GM12878 (cell line): Measurements from ENCODE around the gene TUB. TPM values are rescaled to one million over a fixed set of nuclear protein-coding genes. Genes with fewer than 3 reads are reported as not detected.

Experiments used
- ATAC-seq: fragments of 200-7000 bp; cut with Tn5 transposase; 3 replicates; pipeline ENCODE4 v1.9.1; 2020; ENCODE audit warnings: mild to moderate bottlenecking, moderate library complexity
- BruUV-seq: library from RNA; stranded (reverse); fragments of 400-500 nt; replicated peaks from 2 replicates; lab custom pipeline; 2021; lab: Mats Ljungman, UMichigan
- CTCF ChIA-PET: fragments of 300-600 bp; sonication (Branson Sonifier 250); formaldehyde crosslinking; extraction: SDS; loops from one replicate; lab custom pipeline; 2021; ENCODE audit warnings: inconsistent platforms; lab: Yijun Ruan, JAX
- POLR2A ChIA-PET: fragments of 350-600 bp; formaldehyde crosslinking; extraction: SDS; loops from one replicate; lab custom pipeline; 2021; ENCODE audit warnings: inconsistent platforms; lab: Charles Lee
- RAD21 ChIA-PET: fragments of 300-600 bp; sonication (Branson Sonifier 250); formaldehyde crosslinking; loops from one replicate; lab custom pipeline; 2023; ENCODE audit warnings: antibody characterized with exemption; ENCODE audit not compliant: unreplicated experiment; lab: Charles Lee
- SMC1A ChIA-PET: fragments of 300-600 bp; sonication (Branson Sonifier 250); formaldehyde crosslinking; loops from one replicate; lab custom pipeline; 2023; ENCODE audit not compliant: unreplicated experiment, uncharacterized antibody; lab: Charles Lee
- DNase-seq: peaks from one replicate; pipeline ENCODE4 v3.0.0-alpha.2; 2011; ENCODE audit warnings: low read depth, low spot score
- FAIRE-seq: peaks from 3 replicates; lab custom pipeline; 2011; peaks lifted over from hg19 to GRCh38; lab: Jason Lieb, UNC
- H2AFZ ChIP-seq: 2 replicates; pipeline ENCODE4 v1.6.0; 2011; ENCODE audit warnings: low read depth, low read length, control low read depth; ENCODE audit not compliant: control insufficient read depth
- H3K27ac ChIP-seq: 2 replicates; pipeline ENCODE4 v1.5.1; 2011; ENCODE audit warnings: control low read depth; ENCODE audit not compliant: control insufficient read depth, insufficient read depth
- H3K27me3 ChIP-seq, 2 experiments: replicated peaks in 1 of 2; 2 replicates each; pipeline versions ENCODE4 v1.6.0 to v1.6.1; 2011; ENCODE audit warnings: low read length in 1 of 2; ENCODE audit not compliant: control insufficient read depth in 2 of 2, insufficient read depth in 2 of 2
- H3K36me3 ChIP-seq, 2 experiments: 2 replicates each; pipeline ENCODE4 v1.5.1; 2011; ENCODE audit warnings: low read length in 1 of 2; ENCODE audit not compliant: control insufficient read depth in 2 of 2, insufficient read depth in 2 of 2
- H3K4me1 ChIP-seq: 2 replicates; pipeline ENCODE4 v1.6.1; 2011; ENCODE audit warnings: mild to moderate bottlenecking, low read length, moderate library complexity, mixed read lengths; ENCODE audit not compliant: control insufficient read depth, insufficient read depth
- H3K4me2 ChIP-seq: 2 replicates; pipeline ENCODE4 v1.6.0; 2011; ENCODE audit warnings: control low read depth; ENCODE audit not compliant: control insufficient read depth, insufficient read depth
- H3K4me3 ChIP-seq: fragments of 200-600 bp; sonication (generic); 2 replicates; pipeline ENCODE4 v1.5.1; 2016
- H3K79me2 ChIP-seq: 2 replicates; pipeline ENCODE4 v1.6.0; 2011; ENCODE audit warnings: low read length; ENCODE audit not compliant: control insufficient read depth, insufficient read depth
- H3K9ac ChIP-seq: 2 replicates; pipeline ENCODE4 v1.8.0; 2011; ENCODE audit warnings: low read length, control low read depth, mixed read lengths; ENCODE audit not compliant: control insufficient read depth, insufficient read depth
- H3K9me3 ChIP-seq: replicated peaks from 3 replicates; pipeline ENCODE4 v1.5.1; 2011; ENCODE audit warnings: mild to moderate bottlenecking, low read length; ENCODE audit not compliant: control insufficient read depth, insufficient read depth
- H4K20me1 ChIP-seq: 2 replicates; pipeline ENCODE4 v1.6.0; 2011; ENCODE audit not compliant: control insufficient read depth, insufficient read depth
- CBX5 ChIP-seq: sonication (generic); IDR thresholded peaks from 2 replicates; pipeline ENCODE4 v1.6.1; 2016; ENCODE audit warnings: low read depth, moderate library complexity, mild to moderate bottlenecking, inconsistent platforms
- CREM ChIP-seq: IDR thresholded peaks from 2 replicates; pipeline ENCODE4 v1.6.1; 2014; ENCODE audit warnings: antibody characterized with exemption, low read depth
- FOXK2 ChIP-seq: fragments of 450-650 bp; IDR thresholded peaks from 2 replicates; pipeline ENCODE4 v1.6.1; 2017; ENCODE audit warnings: mild to moderate bottlenecking, moderate library complexity
- NFIC ChIP-seq: IDR thresholded peaks from 2 replicates; pipeline ENCODE4 v1.6.1; 2012; ENCODE audit warnings: low read depth, mild to moderate bottlenecking, inconsistent platforms, low read length, moderate library complexity
- SPI1 ChIP-seq: IDR thresholded peaks from 2 replicates; pipeline ENCODE4 v1.6.1; 2011; ENCODE audit warnings: low read depth, mild to moderate bottlenecking, low read length, moderate library complexity, borderline replicate concordance; ENCODE audit not compliant: insufficient read depth
- ZNF622 ChIP-seq: fragments of 450-650 bp; IDR thresholded peaks from 2 replicates; pipeline ENCODE4 v1.6.1; 2017; ENCODE audit warnings: mild to moderate bottlenecking, inconsistent platforms
- WGBS: methylation state at CpG from one replicate; pipeline ENCODE4 v1.1.6; 2016; ENCODE audit warnings: low lambda C conversion rate; ENCODE audit not compliant: insufficient replicate concordance, insufficient coverage; ENCODE audit errors: missing lambda C conversion rate; 5-methylcytosine and 5-hydroxymethylcytosine counted together
- in situ Hi-C: fragments of 300-500 bp; cut with MboI; formaldehyde crosslinking; loops from 9 replicates; pipeline ENCODE4 v1.14.3; 2018; ENCODE audit warnings: mixed read lengths
- intact Hi-C: fragments of 100-400 bp; cut with micrococcal nuclease; formaldehyde crosslinking; loops from one replicate; pipeline ENCODE4 v1.14.2; 2022; ENCODE audit not compliant: unreplicated experiment
- polyA plus RNA-seq, 11 experiments: library from polyadenylated mRNA; depleted of rRNA in 4 of 11; unstranded in 6 of 11; stranded (reverse) in 5 of 11; fragments of >200 nt; fragmentation: Nextera tagmentation in 4 of 11; fragmentation: Illumina TruSeq in 1 of 11; extraction: Ambion mirVana in 4 of 11; extraction: Trizol in 1 of 11; gene quantifications; 1 replicate in 1 of 11; 2 replicates in 10 of 11; pipeline versions ENCODE4 v1.2.1 to v1.2.3, GENCODE V29; 2011 to 2016; ENCODE audit warnings: inconsistent platforms in 2 of 11, missing spikeins in 2 of 11, low read depth in 1 of 11
- total RNA-seq, 4 experiments: library from RNA; depleted of rRNA in 3 of 4; stranded (reverse); fragments of >200 nt in 3 of 4; fragmentation: Illumina TruSeq in 1 of 4; extraction: Trizol in 1 of 4; gene quantifications; 2 replicates each; pipeline versions ENCODE4 v1.2.1 to v1.2.3, GENCODE V29; 2013 to 2021
- TF ChIP-seq, protein P1 (sequence below): fragments of 450-650 bp; IDR thresholded peaks from 2 replicates; pipeline ENCODE4 v1.6.1; 2018; ENCODE audit warnings: borderline replicate concordance, mild to moderate bottlenecking; ENCODE audit not compliant: partially characterized antibody
- TF ChIP-seq, protein P2 (sequence below): IDR thresholded peaks from 2 replicates; pipeline ENCODE4 v1.6.1; 2011; ENCODE audit warnings: low read depth, mild to moderate bottlenecking, low read length, moderate library complexity, borderline replicate concordance; ENCODE audit errors: extremely low read depth
- TF ChIP-seq, protein P3 (sequence below): fragments of 450-650 bp; IDR thresholded peaks from 2 replicates; pipeline ENCODE4 v1.6.1; 2017; ENCODE audit warnings: borderline replicate concordance

Gene TUB
- total and polyA plus RNA-seq, 10 of the 15 experiments (the other 5 are each of a cell fraction or from before 2014, with no cell fraction given), result 0.01 to 0.06 (median 0.03) TPM; not detected in 6

DNA sequence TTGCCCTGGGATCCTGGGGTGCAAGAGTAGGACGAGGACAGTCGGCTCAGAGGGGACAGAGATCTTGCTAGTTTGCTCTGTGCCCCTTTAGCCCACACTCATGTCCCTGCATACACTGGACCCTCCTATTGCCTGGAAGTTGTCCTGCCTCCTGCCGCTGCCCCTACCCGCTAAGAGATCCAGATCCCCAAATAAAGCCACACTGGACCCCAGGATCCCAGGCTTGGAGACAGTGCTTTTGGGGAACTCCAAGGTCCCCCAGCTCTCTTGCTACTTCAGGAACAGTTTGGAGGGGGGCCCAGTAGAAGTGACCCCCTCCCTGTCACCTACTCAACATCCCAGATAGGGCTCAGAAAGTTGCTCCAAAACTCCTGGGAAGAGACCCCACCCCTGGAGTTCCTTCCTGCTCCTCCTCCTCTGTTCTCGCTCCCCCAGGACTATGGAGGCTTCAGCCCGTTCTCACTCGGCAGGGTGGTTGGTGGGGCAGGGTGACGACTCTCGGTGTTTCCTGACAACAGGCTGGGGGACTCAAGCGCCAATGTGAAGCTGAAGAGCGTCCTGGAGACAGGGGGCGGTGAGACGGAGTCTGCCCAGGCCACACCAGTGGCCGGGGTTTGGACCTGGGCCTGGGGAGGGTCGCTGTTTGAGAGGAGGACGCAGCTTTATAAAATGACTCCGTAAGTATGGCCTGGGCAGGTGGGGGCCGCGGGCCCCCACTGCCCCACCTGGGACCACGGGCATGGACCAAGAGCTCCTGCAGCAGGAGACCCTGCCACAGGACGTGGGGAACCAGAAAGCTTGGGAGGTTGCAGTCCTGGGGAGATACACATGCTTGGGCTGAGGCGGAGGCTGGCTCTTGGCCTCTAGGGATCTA lies 19.2 kb upstream of the TUB start (continued):
- no peak for TF ChIP-seq CBX5
- TF ChIP-seq, protein P1, sequence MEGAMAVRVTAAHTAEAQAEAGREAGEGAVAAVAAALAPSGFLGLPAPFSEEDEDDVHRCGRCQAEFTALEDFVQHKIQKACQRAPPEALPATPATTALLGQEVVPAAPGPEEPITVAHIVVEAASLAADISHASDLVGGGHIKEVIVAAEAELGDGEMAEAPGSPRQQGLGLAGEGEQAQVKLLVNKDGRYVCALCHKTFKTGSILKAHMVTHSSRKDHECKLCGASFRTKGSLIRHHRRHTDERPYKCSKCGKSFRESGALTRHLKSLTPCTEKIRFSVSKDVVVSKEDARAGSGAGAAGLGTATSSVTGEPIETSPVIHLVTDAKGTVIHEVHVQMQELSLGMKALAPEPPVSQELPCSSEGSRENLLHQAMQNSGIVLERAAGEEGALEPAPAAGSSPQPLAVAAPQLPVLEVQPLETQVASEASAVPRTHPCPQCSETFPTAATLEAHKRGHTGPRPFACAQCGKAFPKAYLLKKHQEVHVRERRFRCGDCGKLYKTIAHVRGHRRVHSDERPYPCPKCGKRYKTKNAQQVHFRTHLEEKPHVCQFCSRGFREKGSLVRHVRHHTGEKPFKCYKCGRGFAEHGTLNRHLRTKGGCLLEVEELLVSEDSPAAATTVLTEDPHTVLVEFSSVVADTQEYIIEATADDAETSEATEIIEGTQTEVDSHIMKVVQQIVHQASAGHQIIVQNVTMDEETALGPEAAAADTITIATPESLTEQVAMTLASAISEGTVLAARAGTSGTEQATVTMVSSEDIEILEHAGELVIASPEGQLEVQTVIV, result no peak

DNA sequence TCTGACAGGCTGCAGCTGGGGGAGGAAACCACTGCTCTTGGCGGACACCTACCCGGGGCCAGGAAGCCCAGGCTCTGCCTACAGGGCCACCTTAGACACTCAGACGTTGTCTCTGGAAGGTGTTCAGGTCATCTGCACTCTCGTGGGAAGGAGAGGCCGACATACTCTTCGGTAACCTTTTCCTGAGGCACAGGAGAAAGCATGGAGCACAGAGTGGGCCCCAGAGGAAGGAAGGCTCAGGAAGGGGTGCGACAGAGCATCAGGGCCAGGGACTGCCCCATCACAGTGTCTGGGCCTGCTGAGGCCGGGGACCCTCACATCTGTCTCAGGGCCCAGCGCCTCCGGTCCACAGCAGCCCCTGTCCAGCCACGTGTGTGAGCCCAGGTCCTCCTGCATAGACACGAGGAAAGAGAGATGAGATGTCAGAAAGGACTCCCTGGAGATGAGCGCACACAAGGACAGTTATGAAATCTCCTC lies 18.2 kb upstream of the TUB start:
- Histone ChIP-seq H3K4me1 (no peaks in the 10 kb centered on the region), H3K79me2 (no peaks in the 10 kb centered on the region), H3K4me2 (no peak overlapping the region), H3K36me3 (no peaks in the 10 kb centered on the region), H4K20me1 (no peaks in the 10 kb centered on the region), H3K9ac (no peak overlapping the region), H2AFZ (no peak overlapping the region), H3K27me3 (peaks cover 0 to 2% of the 10 kb centered on the region in 2 experiments; a peak in 3 of 4 replicates), H3K9me3 (no peaks in the 10 kb centered on the region), H3K4me3 (no peak overlapping the region), H3K27ac (no peak overlapping the region)
- ChIA-PET CTCF (no interaction called here), POLR2A (no interaction called here), RAD21 (no interaction called here), SMC1A (interaction anchor here (1.5 kb wide), 1 partner anchor 36 kb away, joined by 3 read pairs; no protein-coding TSS in a partner anchor)
- in situ Hi-C loops (no loop called here), intact Hi-C loops (no loop called here)
- FAIRE-seq, result no peak
- TF ChIP-seq FOXK2 (no peak), NFIC (no peak), ZNF622 (no peak), CREM (no peak), SPI1 (no peak)
- TF ChIP-seq, protein P2, sequence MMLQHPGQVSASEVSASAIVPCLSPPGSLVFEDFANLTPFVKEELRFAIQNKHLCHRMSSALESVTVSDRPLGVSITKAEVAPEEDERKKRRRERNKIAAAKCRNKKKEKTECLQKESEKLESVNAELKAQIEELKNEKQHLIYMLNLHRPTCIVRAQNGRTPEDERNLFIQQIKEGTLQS, result no peak
- TF ChIP-seq, protein P3, sequence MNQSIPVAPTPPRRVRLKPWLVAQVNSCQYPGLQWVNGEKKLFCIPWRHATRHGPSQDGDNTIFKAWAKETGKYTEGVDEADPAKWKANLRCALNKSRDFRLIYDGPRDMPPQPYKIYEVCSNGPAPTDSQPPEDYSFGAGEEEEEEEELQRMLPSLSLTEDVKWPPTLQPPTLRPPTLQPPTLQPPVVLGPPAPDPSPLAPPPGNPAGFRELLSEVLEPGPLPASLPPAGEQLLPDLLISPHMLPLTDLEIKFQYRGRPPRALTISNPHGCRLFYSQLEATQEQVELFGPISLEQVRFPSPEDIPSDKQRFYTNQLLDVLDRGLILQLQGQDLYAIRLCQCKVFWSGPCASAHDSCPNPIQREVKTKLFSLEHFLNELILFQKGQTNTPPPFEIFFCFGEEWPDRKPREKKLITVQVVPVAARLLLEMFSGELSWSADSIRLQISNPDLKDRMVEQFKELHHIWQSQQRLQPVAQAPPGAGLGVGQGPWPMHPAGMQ, result no peak
- BruUV-seq, result no TSS peak
- 33% methylated on average over 13 of the region's 13 CpGs for WGBS
- no peak for ATAC-seq
- no peak for DNase-seq
